WTC11 (cell line): ENCODE results near the gene GANAB.

Experiments used
- ATF2 ChIP-seq: sonication (generic); formaldehyde crosslinking; IDR thresholded peaks from 2 replicates; pipeline ENCODE4 v1.8.1; 2022; ENCODE audit warnings: low read depth, missing genetic modification reagents, borderline replicate concordance
- CREB1 ChIP-seq: sonication (generic); formaldehyde crosslinking; IDR thresholded peaks from 2 replicates; pipeline ENCODE4 v1.8.0; 2023; ENCODE audit warnings: mild to moderate bottlenecking, missing genetic modification reagents
- CTCF ChIP-seq: fragments of 200-600 bp; IDR thresholded peaks from 2 replicates; pipeline ENCODE4 v1.8.0; 2022; ENCODE audit warnings: antibody characterized with exemption
- ELF4 ChIP-seq: sonication (generic); formaldehyde crosslinking; IDR thresholded peaks from 2 replicates; pipeline ENCODE4 v1.8.1; 2022; ENCODE audit warnings: low read depth, mild to moderate bottlenecking, moderate library complexity, missing genetic modification reagents
- FOXP4 ChIP-seq: sonication (generic); formaldehyde crosslinking; IDR thresholded peaks from 2 replicates; pipeline ENCODE4 v1.8.0; 2022; ENCODE audit warnings: mild to moderate bottlenecking, missing genetic modification reagents
- GABPB1 ChIP-seq: sonication (generic); formaldehyde crosslinking; IDR thresholded peaks from 2 replicates; pipeline ENCODE4 v1.8.1; 2023; ENCODE audit warnings: mild to moderate bottlenecking, missing genetic modification reagents
- ZBTB43 ChIP-seq: sonication (generic); formaldehyde crosslinking; IDR thresholded peaks from 2 replicates; pipeline ENCODE4 v1.8.1; 2023; ENCODE audit warnings: mild to moderate bottlenecking, missing genetic modification reagents
- ZNF121 ChIP-seq: sonication (generic); formaldehyde crosslinking; IDR thresholded peaks from 2 replicates; pipeline ENCODE4 v1.8.0; 2023; ENCODE audit warnings: missing genetic modification reagents
- ZNF263 ChIP-seq: sonication (generic); formaldehyde crosslinking; IDR thresholded peaks from 2 replicates; pipeline ENCODE4 v1.8.1; 2022; ENCODE audit warnings: low read depth, mild to moderate bottlenecking, moderate library complexity, missing genetic modification reagents

GRCh38 chr11:62680825-62681240 is 34.4 kb upstream of the GANAB start:
- TF ChIP-seq FOXP4: no peak
- TF ChIP-seq CTCF: no peak
- TF ChIP-seq ZNF121 (CRISPR knock-in tag): no peak
- TF ChIP-seq CREB1 (CRISPR knock-in tag): no peak
- no peak for TF ChIP-seq ELF4 (CRISPR knock-in tag)
- TF ChIP-seq ZNF263 (CRISPR knock-in tag): no peak
- TF ChIP-seq ZBTB43: no peak
- TF ChIP-seq GABPB1 (CRISPR knock-in tag): peak; percentile 62; the same call in 1 of the 2 replicates
- no peak for TF ChIP-seq ATF2
